Endothelial cell of umbilical vein (primary cell): Measurements from ENCODE around the gene MEGF10. TPM values are rescaled to one million over a fixed set of nuclear protein-coding genes. Genes with fewer than 3 reads are reported as not detected.
"Not testable (repeated sequence)": the region's sequence is repeated elsewhere in the genome, so short reads cannot be mapped to it uniquely, and the experiment has no call there.

Experiments
- BruUV-seq: library from RNA; stranded (reverse); fragments of 400-500 nt; replicated peaks from 2 replicates; lab custom pipeline; 2021; lab: Mats Ljungman, UMichigan
- CTCF ChIA-PET: fragments of 300-600, 350-600 bp; sonication (Branson Sonifier 250); formaldehyde crosslinking; loops from one replicate; lab custom pipeline; 2021; ENCODE audit warnings: antibody characterized with exemption, inconsistent platforms; lab: Charles Lee
- POLR2A ChIA-PET: fragments of 300-600, 350-600 bp; sonication (Branson Sonifier 250); formaldehyde crosslinking; loops from one replicate; lab custom pipeline; 2021; ENCODE audit warnings: antibody characterized with exemption, inconsistent platforms; lab: Charles Lee
- DNase-seq: peaks from one replicate; pipeline ENCODE4 v3.0.0-alpha.2; 2011; ENCODE audit warnings: low read depth, low spot score
- FAIRE-seq: peaks from 2 replicates; lab custom pipeline; 2011; peaks lifted over from hg19 to GRCh38; lab: Jason Lieb, UNC
- H2AFZ ChIP-seq: 2 replicates; pipeline ENCODE4 v1.6.0; 2012; ENCODE audit warnings: low read depth, low read length, control low read depth, inconsistent platforms
- H3K27ac ChIP-seq: 2 replicates; pipeline ENCODE4 v1.5.1; 2011; ENCODE audit warnings: low read depth, mild to moderate bottlenecking, control low read depth, low read length, moderate library complexity; ENCODE audit not compliant: insufficient read depth
- H3K27me3 ChIP-seq, 2 experiments: 2 replicates each; pipeline versions ENCODE4 v1.6.0 to v1.6.1; 2011; ENCODE audit warnings: low read length in 2 of 2, mixed read lengths in 1 of 2; ENCODE audit not compliant: control insufficient read depth in 2 of 2, insufficient read depth in 2 of 2
- H3K36me3 ChIP-seq, 2 experiments: 2 replicates in 1 of 2; 3 replicates in 1 of 2; pipeline ENCODE4 v1.5.1; 2011; ENCODE audit warnings: low read length in 2 of 2, mild to moderate bottlenecking in 1 of 2, moderate library complexity in 1 of 2; ENCODE audit not compliant: control insufficient read depth in 2 of 2, insufficient read depth in 2 of 2; ENCODE audit errors: extremely low read depth in 1 of 2
- H3K4me1 ChIP-seq: 3 replicates; pipeline ENCODE4 v1.5.1; 2011; ENCODE audit warnings: mild to moderate bottlenecking, low read length; ENCODE audit not compliant: control insufficient read depth, insufficient read depth; ENCODE audit errors: extremely low read depth
- H3K4me2 ChIP-seq: 2 replicates; pipeline ENCODE4 v1.6.1; 2011; ENCODE audit warnings: low read length, control low read depth, mixed read lengths; ENCODE audit not compliant: insufficient read depth
- H3K4me3 ChIP-seq, 3 experiments: fragments of 200-600 bp in 1 of 3; sonication (generic), shearing (Covaris generic) in 1 of 3; replicated peaks in 1 of 3; 2 replicates each; pipeline ENCODE4 v1.5.1; 2011 to 2016; ENCODE audit warnings: control low read depth in 3 of 3, low read length in 3 of 3, mild to moderate bottlenecking in 2 of 3, inconsistent platforms in 1 of 3, low read depth in 1 of 3, moderate library complexity in 1 of 3; ENCODE audit not compliant: insufficient read depth in 1 of 3
- H3K79me2 ChIP-seq: 2 replicates; pipeline ENCODE4 v1.6.0; 2012; ENCODE audit warnings: low read length, inconsistent platforms; ENCODE audit not compliant: control insufficient read depth, insufficient read depth
- H3K9ac ChIP-seq: replicated peaks from 2 replicates; pipeline ENCODE3; 2011; ENCODE audit warnings: low read length, control low read depth; ENCODE audit not compliant: insufficient read depth; ENCODE audit errors: extremely low read depth
- H3K9me1 ChIP-seq: replicated peaks from 3 replicates; pipeline ENCODE4 v1.6.0; 2011; ENCODE audit warnings: mild to moderate bottlenecking, low read length; ENCODE audit not compliant: control insufficient read depth, insufficient read depth; ENCODE audit errors: extremely low read depth
- H3K9me3 ChIP-seq: replicated peaks from 2 replicates; pipeline ENCODE4 v1.5.1; 2012; ENCODE audit warnings: low read length, inconsistent platforms; ENCODE audit not compliant: control insufficient read depth, insufficient read depth
- H4K20me1 ChIP-seq: replicated peaks from 2 replicates; pipeline ENCODE3; 2011; ENCODE audit warnings: mild to moderate bottlenecking, low read length; ENCODE audit not compliant: control insufficient read depth, insufficient read depth; ENCODE audit errors: extremely low read depth
- CTCF ChIP-seq, 2 donors: IDR thresholded peaks; 1 replicate in 1 of 2; 2 replicates in 1 of 2; pipeline ENCODE4 v1.5.1; 2011; ENCODE audit warnings: low read length in 2 of 2, mild to moderate bottlenecking in 2 of 2, moderate library complexity in 2 of 2, control low read depth in 1 of 2, inconsistent platforms in 1 of 2, low read depth in 1 of 2; ENCODE audit not compliant: insufficient read depth in 1 of 2; ENCODE audit errors: extremely low read depth in 1 of 2
- JUN ChIP-seq: IDR thresholded peaks from 2 replicates; pipeline ENCODE4 v1.6.1; 2011; ENCODE audit warnings: borderline replicate concordance, low read depth; ENCODE audit not compliant: insufficient read length, insufficient read depth
- MAX ChIP-seq: IDR thresholded peaks from 2 replicates; pipeline ENCODE4 v1.6.1; 2011; ENCODE audit not compliant: insufficient read depth, insufficient read length
- dilution Hi-C: fragments of 300-500 bp; cut with MboI; formaldehyde crosslinking; loops from one replicate; pipeline ENCODE4 v1.15.0; 2019; ENCODE audit warnings: low sequenced_read_pairs; ENCODE audit not compliant: extremely low pct_ligation_motif_present
- intact Hi-C: fragments of 100-400 bp; cut with micrococcal nuclease; formaldehyde crosslinking; loops from one replicate; pipeline ENCODE4 v1.10.0; 2022
- polyA plus RNA-seq, 4 experiments: library from polyadenylated mRNA; depleted of rRNA in 3 of 4; stranded (reverse) in 3 of 4; unstranded in 1 of 4; fragments of >200 nt; gene quantifications; 2 replicates each; pipeline versions ENCODE4 v1.2.1 to v1.2.3, GENCODE V29; 2011 to 2012; ENCODE audit warnings: missing spikeins in 1 of 4
- total RNA-seq: library from RNA; stranded (reverse); gene quantifications from 2 replicates; pipeline ENCODE4 v1.2.3, GENCODE V29; 2021

MEGF10 gene
- total and polyA plus RNA-seq, 2 donors (not counting 3 experiments of a cell fraction or from before 2014, with no cell fraction given): 0.30 to 1.00 TPM

DNA sequence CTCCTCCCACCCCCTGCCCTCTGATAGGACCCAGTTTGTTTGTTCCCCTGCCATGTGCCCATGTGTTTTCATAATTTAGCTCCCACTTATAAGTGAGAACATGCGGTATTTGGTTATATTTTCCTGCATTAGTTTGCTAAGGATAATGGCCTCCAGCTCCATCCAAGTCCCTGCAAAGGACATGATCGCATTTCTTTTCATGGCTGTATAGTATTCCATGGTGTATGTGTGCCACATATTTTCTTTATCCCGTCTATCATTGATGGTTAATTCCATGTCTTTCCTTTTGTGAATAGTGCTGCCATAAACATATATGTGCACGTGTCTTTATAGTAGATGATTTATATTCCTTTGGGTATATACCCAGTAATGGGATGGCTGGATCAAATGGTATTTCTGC lies 19.9 kb upstream of the MEGF10 start:
- H3K27me3 ChIP-seq, H3K9ac ChIP-seq, H3K9me1 ChIP-seq, H3K4me2 ChIP-seq, H3K36me3 ChIP-seq, DNase-seq, CTCF ChIA-PET, H4K20me1 ChIP-seq, H3K27ac ChIP-seq, FAIRE-seq, H3K4me1 ChIP-seq, H3K4me3 ChIP-seq, H3K79me2 ChIP-seq, H2AFZ ChIP-seq, H3K9me3 ChIP-seq, dilution Hi-C loops, intact Hi-C loops, POLR2A ChIA-PET, BruUV-seq: not testable (repeated sequence)

DNA sequence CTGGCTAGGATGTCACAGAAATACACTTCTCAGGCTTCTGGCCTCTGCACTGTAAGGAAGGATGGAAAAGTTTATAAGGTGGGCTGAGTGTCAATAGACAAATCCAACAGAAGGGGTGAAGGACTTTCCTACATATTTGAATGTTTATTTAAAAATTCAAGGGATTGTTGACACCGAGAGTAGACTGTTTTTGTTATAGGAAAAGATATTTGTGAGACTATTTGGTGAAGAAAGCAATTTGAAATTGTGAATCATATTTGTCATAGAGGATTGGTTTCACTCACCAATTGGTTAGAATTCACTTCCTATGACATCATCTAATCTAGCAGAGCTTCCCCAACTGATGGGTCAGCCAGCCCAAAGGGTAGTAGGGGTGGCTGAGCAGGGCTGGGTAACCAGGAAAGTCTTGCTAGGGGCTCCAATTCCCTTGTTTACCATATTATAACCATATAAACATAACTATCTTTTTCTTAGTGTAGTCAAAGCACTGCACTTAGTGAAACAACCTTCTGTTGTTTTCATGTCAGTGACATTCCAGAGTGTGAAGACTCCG lies 14.9 kb upstream of the MEGF10 start:
- Histone ChIP-seq H3K9me1 (no peaks in the 10 kb centered on the region), H3K36me3 (no peaks in the 10 kb centered on the region), H3K4me3 (no peak overlapping the region), H3K4me1 (no peaks in the 10 kb centered on the region), H3K79me2 (no peaks in the 10 kb centered on the region), H3K27ac (no peak overlapping the region), H3K9ac (no peak overlapping the region), H4K20me1 (no peaks in the 10 kb centered on the region), H3K27me3 (peaks cover 5 to 10% of the 10 kb centered on the region in 2 experiments), H2AFZ (no peak overlapping the region), H3K4me2 (no peak overlapping the region), H3K9me3 (no peaks in the 10 kb centered on the region)
- ChIA-PET POLR2A (no interaction called here), CTCF (interaction anchor here (0.5 kb wide), 1 partner anchor 227 kb away, joined by 3 read pairs; no protein-coding TSS in a partner anchor)
- no TSS peak for BruUV-seq
- FAIRE-seq (no peak), DNase-seq (no peak)
- TF ChIP-seq CTCF (IDR thresholded peaks at IDR 0.05; ENCODE audit: extremely low read depth in 1 of 2, insufficient read depth in 1 of 2, low read depth in 1 of 2, low read length in 2 of 2): no peak
- TF ChIP-seq JUN: no peak
- TF ChIP-seq MAX: no peak
- dilution Hi-C loops (no loop called here), intact Hi-C loops (no loop called here)
